GM12891 (cell line): ENCODE results near the gene ANKH.

Source experiments
- POLR2A ChIP-seq: IDR thresholded peaks from 2 replicates; pipeline ENCODE4 v1.6.1; 2011; ENCODE audit warnings: low read depth, low read length, control low read depth
- POLR2AphosphoS5 ChIP-seq: IDR thresholded peaks from 2 replicates; pipeline ENCODE4 v1.6.1; 2011; ENCODE audit warnings: low read depth, low read length, control low read depth
- TAF1 ChIP-seq: IDR thresholded peaks from 2 replicates; pipeline ENCODE4 v1.6.1; 2011; ENCODE audit warnings: low read depth, low read length, control low read depth

DNA sequence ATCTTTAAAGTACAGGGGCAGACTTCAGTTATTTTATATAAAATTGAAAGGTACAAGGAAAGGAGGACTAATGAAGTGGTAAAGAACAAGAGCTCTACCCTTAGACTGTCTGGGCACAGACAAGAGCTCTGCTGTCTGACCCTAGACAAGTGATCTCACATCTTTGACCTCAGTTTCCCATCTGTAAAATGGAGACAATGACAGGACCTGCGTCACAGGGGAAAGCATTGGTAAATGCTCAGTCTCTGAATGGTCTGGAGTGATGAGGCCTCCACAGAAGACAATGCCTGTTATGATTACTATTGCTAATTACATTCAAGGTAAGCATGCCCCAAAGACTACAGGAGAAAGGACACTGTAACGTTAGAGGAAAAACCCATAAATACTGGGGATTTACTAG, 37.5 kb downstream of the ANKH start:
- TF ChIP-seq POLR2AphosphoS5 (no peak), POLR2A (no peak), TAF1 (no peak)
